Stomach (tissue), 9 donors: Measurements from ENCODE around the gene LCE1B. TPM values are rescaled to one million over a fixed set of nuclear protein-coding genes. Genes with fewer than 3 reads are reported as not detected.

Source experiments
- DNase-seq, 2 donors: peaks; one replicate each; pipeline versions ENCODE4 v3.0.0 to v3.0.0-alpha.2; 2013 to 2019
- H3K27ac ChIP-seq, 5 donors: fragments of 200-600 bp in 4 of 5; sonication (generic) in 4 of 5; one replicate each; pipeline ENCODE4 v1.5.1; 2013 to 2019; ENCODE audit warnings: mild to moderate bottlenecking in 1 of 5, moderate library complexity in 1 of 5
- H3K27me3 ChIP-seq, 3 donors: fragments of 200-600 bp; sonication (generic); one replicate each; pipeline ENCODE4 v1.5.1; 2017 to 2019; ENCODE audit warnings: mixed run types in 1 of 3
- H3K36me3 ChIP-seq, 4 donors: fragments of 200-600 bp; sonication (generic); 1 replicate in 3 of 4; 2 replicates in 1 of 4; pipeline ENCODE4 v1.5.1; 2016 to 2019
- H3K4me1 ChIP-seq, 4 donors: fragments of 200-600 bp; sonication (generic); one replicate each; pipeline ENCODE4 v1.5.1; 2016 to 2019
- H3K4me3 ChIP-seq, 4 donors: fragments of 200-600 bp; sonication (generic) in 3 of 4; one replicate each; pipeline ENCODE4 v1.5.1; 2016 to 2019; ENCODE audit warnings: mild to moderate bottlenecking in 1 of 4
- H3K9me3 ChIP-seq, 4 donors: fragments of 200-600 bp; sonication (generic); one replicate each; pipeline ENCODE4 v1.5.1; 2016 to 2019
- CTCF ChIP-seq, 7 experiments: fragments of 450-650 bp in 4 of 7; fragments of 200-600 bp in 3 of 7; sonication (generic) in 3 of 7; IDR thresholded peaks; one replicate each; pipeline ENCODE4 v1.5.1; 2016 to 2019; ENCODE audit warnings: antibody characterized with exemption in 7 of 7, control low read depth in 2 of 7, mild to moderate bottlenecking in 1 of 7
- EP300 ChIP-seq: sonication (generic); formaldehyde crosslinking; IDR thresholded peaks from one replicate; pipeline ENCODE4 v1.6.1; 2017; ENCODE audit warnings: antibody characterized with exemption
- POLR2A ChIP-seq, 4 donors: fragments of 450-650 bp; IDR thresholded peaks; one replicate each; pipeline ENCODE4 v1.6.1; 2016; ENCODE audit warnings: antibody characterized with exemption in 4 of 4, control low read depth in 2 of 4, mild to moderate bottlenecking in 1 of 4, moderate library complexity in 1 of 4
- POLR2AphosphoS5 ChIP-seq, 3 donors: sonication (generic); formaldehyde crosslinking; IDR thresholded peaks; one replicate each; pipeline ENCODE4 v1.6.1; 2016; ENCODE audit warnings: antibody characterized with exemption in 3 of 3
- WGBS, 5 donors: extraction: QIAGEN DNeasy Blood & Tissue Kit in 3 of 5; methylation state at CpG; one replicate each; pipeline versions ENCODE4 v1.1.5 to v1.1.7; 2013 to 2018; 5-methylcytosine and 5-hydroxymethylcytosine counted together
- intact Hi-C: fragments of 100-400 bp; cut with DNase I; formaldehyde crosslinking; loops from one replicate; pipeline ENCODE4 v1.15.1; 2023; ENCODE audit warnings: low total_unique reads
- polyA plus RNA-seq, 3 donors: library from polyadenylated mRNA; stranded (reverse); fragments of 200-250 nt; gene quantifications; one replicate each; pipeline ENCODE4 v1.2.3, GENCODE V29; 2013
- total RNA-seq, 5 donors: library from RNA; depleted of rRNA; stranded (reverse); fragments of >200 nt; gene quantifications; one replicate each; pipeline versions ENCODE4 v1.1.0 to v1.2.3, GENCODE V29; 2014 to 2016
- donor health status: healthy with polysubstance abuse.
- donor health status: Bipolar disorder and iron deficiency.
- donor health status: healthy.

LCE1B gene
- total and polyA plus RNA-seq, 8 donors = not detected

GRCh38 chr1:152859696-152860095 is 47.9 kb downstream of the LCE1B start, which contains the start of gene LCE7A:
LCE7A (plus strand) TSS chr1:152859996; CDS start chr1:152860698, 702 bp downstream.
- Histone ChIP-seq H3K9me3 (no peaks in the 10 kb centered on the region), H3K36me3 (no peaks in the 10 kb centered on the region), H3K27me3 (peaks cover 0 to 4% (median 0%) of the 10 kb centered on the region in 3 donors), H3K4me3 (no peak within 1 kb of the TSS), H3K4me1 (peaks cover 0 to 4% (median 0%) of the 10 kb centered on the region in 4 donors), H3K27ac (no peak within 1 kb of the TSS)
- no peak for TF ChIP-seq POLR2A (IDR thresholded peaks at IDR 0.05)
- DNase-seq = no peak
- 80 to 89% (median 87%) methylated on average over 3 of the region's 3 CpGs for WGBS, 5 donors
- intact Hi-C loops = no loop called here

GRCh38 chr1:152860129-152860528 is 48.4 kb downstream of the LCE1B start:
- H3K27me3 ChIP-seq = peaks cover 0 to 4% (median 0%) of the 10 kb centered on the region in 3 donors
- peaks cover 0 to 4% (median 0%) of the 10 kb centered on the region in 4 donors for H3K4me1 ChIP-seq
- H3K4me3 ChIP-seq = no peak overlapping the region
- no peaks in the 10 kb centered on the region for H3K9me3 ChIP-seq
- TF ChIP-seq POLR2A (IDR thresholded peaks at IDR 0.05) (no peak), POLR2AphosphoS5 (IDR thresholded peaks at IDR 0.05) (no peak)
- DNase-seq = no peak
- H3K36me3 ChIP-seq = no peaks in the 10 kb centered on the region
- 67 to 80% (median 76%) methylated on average over 3 of the region's 3 CpGs for WGBS, 5 donors
- intact Hi-C loops = no loop called here
- no peak overlapping the region for H3K27ac ChIP-seq

- H3K27me3 ChIP-seq = peaks cover 0 to 4% (median 0%) of the 10 kb centered on the region in 3 donors
- no peak for TF ChIP-seq POLR2A (IDR thresholded peaks at IDR 0.05)
- no peak for TF ChIP-seq EP300
- TF ChIP-seq CTCF (IDR thresholded peaks at IDR 0.05) = no peak
- no peak for TF ChIP-seq POLR2AphosphoS5 (IDR thresholded peaks at IDR 0.05)
- no peaks in the 10 kb centered on the region for H3K9me3 ChIP-seq
- H3K4me3 ChIP-seq = no peak overlapping the region
- H3K27ac ChIP-seq = no peak overlapping the region
- WGBS, 5 donors = 69 to 80% (median 78%) methylated on average over 4 of the region's 4 CpGs
- H3K4me1 ChIP-seq = peaks cover 0 to 4% (median 0%) of the 10 kb centered on the region in 4 donors
- no peaks in the 10 kb centered on the region for H3K36me3 ChIP-seq
- intact Hi-C loops = no loop called here
- DNase-seq = no peak
Observed at GRCh38 chr1:152861374-152861773, 49.6 kb downstream of the LCE1B start.

Other genes with a start within 250 kb of the LCE1B start
- not detected for gene LCE3E, start 245.2 kb upstream of the LCE1B start, total RNA-seq
- under 1 TPM in 1 of 3 donors, not detected in 2; 0.65 TPM for gene LCE3E, start 245.2 kb upstream of the LCE1B start, polyA plus RNA-seq
- gene LCE3D, start 231.5 kb upstream of the LCE1B start, total RNA-seq = not detected
- under 1 TPM in 1 of 3 donors, not detected in 2; 0.98 TPM for gene LCE3D, start 231.5 kb upstream of the LCE1B start, polyA plus RNA-seq
- not detected for gene LCE3C, start 211.7 kb upstream of the LCE1B start, total RNA-seq
- gene LCE3C, start 211.7 kb upstream of the LCE1B start, polyA plus RNA-seq = not detected
- not detected for gene LCE3B, start 198.2 kb upstream of the LCE1B start, total RNA-seq
- gene LCE3B, start 198.2 kb upstream of the LCE1B start, polyA plus RNA-seq = not detected
- gene LCE3A, start 188.9 kb upstream of the LCE1B start, total RNA-seq = not detected
- not detected for gene LCE3A, start 188.9 kb upstream of the LCE1B start, polyA plus RNA-seq
- gene LCE2D, start 148.6 kb upstream of the LCE1B start, total RNA-seq = not detected
- gene LCE2D, start 148.6 kb upstream of the LCE1B start, polyA plus RNA-seq = not detected
- gene LCE2C, start 136.7 kb upstream of the LCE1B start, total RNA-seq = not detected
- gene LCE2C, start 136.7 kb upstream of the LCE1B start, polyA plus RNA-seq = not detected
- not detected for gene LCE2B, start 125.8 kb upstream of the LCE1B start, total RNA-seq
- gene LCE2B, start 125.8 kb upstream of the LCE1B start, polyA plus RNA-seq = not detected
- not detected for gene LCE2A, start 113.6 kb upstream of the LCE1B start, total RNA-seq
- not detected for gene LCE2A, start 113.6 kb upstream of the LCE1B start, polyA plus RNA-seq
- gene LCE4A, start 103.8 kb upstream of the LCE1B start, total RNA-seq = not detected
- gene LCE4A, start 103.8 kb upstream of the LCE1B start, polyA plus RNA-seq = not detected
- not detected for gene KPRP, start 53.9 kb upstream of the LCE1B start, total RNA-seq
- gene KPRP, start 53.9 kb upstream of the LCE1B start, polyA plus RNA-seq = under 1 TPM in 1 of 3 donors, not detected in 2; 0.30 TPM
- not detected for gene LCE1F, start 36.8 kb upstream of the LCE1B start, total RNA-seq
- not detected for gene LCE1F, start 36.8 kb upstream of the LCE1B start, polyA plus RNA-seq
- gene LCE1E, start 25.7 kb upstream of the LCE1B start, total RNA-seq = not detected
- not detected for gene LCE1E, start 25.7 kb upstream of the LCE1B start, polyA plus RNA-seq
- not detected for gene LCE1D, start 15.2 kb upstream of the LCE1B start, total RNA-seq
- gene LCE1D, start 15.2 kb upstream of the LCE1B start, polyA plus RNA-seq = not detected
- gene LCE1C, start 5.3 kb upstream of the LCE1B start, total RNA-seq = not detected
- gene LCE1C, start 5.3 kb upstream of the LCE1B start, polyA plus RNA-seq = under 1 TPM in 1 of 3 donors, not detected in 2; 0.23 TPM
- gene LCE1A, start 15.5 kb downstream of the LCE1B start, total RNA-seq = not detected
- not detected for gene LCE1A, start 15.5 kb downstream of the LCE1B start, polyA plus RNA-seq
- gene LCE6A, start 30.9 kb downstream of the LCE1B start, total RNA-seq = not detected
- not detected for gene LCE6A, start 30.9 kb downstream of the LCE1B start, polyA plus RNA-seq
- not detected for gene LCE7A, start 48.0 kb downstream of the LCE1B start, total RNA-seq
- gene LCE7A, start 48.0 kb downstream of the LCE1B start, polyA plus RNA-seq = not detected
- not detected for gene SMCP, start 66.4 kb downstream of the LCE1B start, total RNA-seq
- not detected for gene SMCP, start 66.4 kb downstream of the LCE1B start, polyA plus RNA-seq
- not detected for gene IVL, start 96.6 kb downstream of the LCE1B start, total RNA-seq
- gene IVL, start 96.6 kb downstream of the LCE1B start, polyA plus RNA-seq = 10 to 100 TPM in 1 of 3 donors, not detected in 2; 11.5 TPM
- not detected for gene SPRR5, start 135.2 kb downstream of the LCE1B start, total RNA-seq
- gene SPRR5, start 135.2 kb downstream of the LCE1B start, polyA plus RNA-seq = 1 to 10 TPM in 1 of 3 donors, not detected in 2; 1.0 TPM
- gene SPRR4, start 158.7 kb downstream of the LCE1B start, total RNA-seq = not detected
- not detected for gene SPRR4, start 158.7 kb downstream of the LCE1B start, polyA plus RNA-seq
- not detected for gene SPRR1A, start 172.1 kb downstream of the LCE1B start, total RNA-seq
- gene SPRR1A, start 172.1 kb downstream of the LCE1B start, polyA plus RNA-seq = 100 to 1,000 TPM in 1 of 3 donors, not detected in 2; 123 TPM
- gene SPRR3, start 189.8 kb downstream of the LCE1B start, total RNA-seq = 1 to 10 TPM in 1 of 5 donors, not detected in 4; 3.1 TPM
- 100 to 1,000 TPM in 1 of 3 donors, 10 to 100 TPM in 1, not detected in 1; 12.8 to 932 TPM for gene SPRR3, start 189.8 kb downstream of the LCE1B start, polyA plus RNA-seq
- gene SPRR1B, start 219.2 kb downstream of the LCE1B start, total RNA-seq = not detected
- gene SPRR1B, start 219.2 kb downstream of the LCE1B start, polyA plus RNA-seq = 100 to 1,000 TPM in 1 of 3 donors, 1 to 10 TPM in 1, not detected in 1; 6.1 to 122 TPM
- not detected for gene SPRR2D, start 229.1 kb downstream of the LCE1B start, total RNA-seq
- gene SPRR2D, start 229.1 kb downstream of the LCE1B start, polyA plus RNA-seq = 10 to 100 TPM in 1 of 3 donors, not detected in 2; 68.2 TPM
- gene SPRR2A, start 245.5 kb downstream of the LCE1B start, total RNA-seq = not detected
- gene SPRR2A, start 245.5 kb downstream of the LCE1B start, polyA plus RNA-seq = 100 to 1,000 TPM in 1 of 3 donors, 1 to 10 TPM in 2; 1.9 to 190 (median 2.7) TPM